ENCODE results near the gene PIGC.
A peak's percentile ranks its signal among the peaks of the same experiment; 100 is the strongest.
"Not testable (repeated sequence)": the region's sequence is repeated elsewhere in the genome, so short reads cannot be mapped to it uniquely, and the experiment has no call there.

PIGC gene

GRCh38 chr1:172465617-172466016, 21.7 kb upstream of the PIGC start:
- FAIRE-seq = no peak

GRCh38 chr1:172460887-172461315, 17.0 kb upstream of the PIGC start:
- FAIRE-seq = no peak

- FAIRE-seq = peak; percentile 69
Observed at GRCh38 chr1:172460177-172460576, 16.3 kb upstream of the PIGC start.

GRCh38 chr1:172457479-172458130, 13.7 kb upstream of the PIGC start:
- FAIRE-seq = no peak

GRCh38 chr1:172456344-172456769, 12.5 kb upstream of the PIGC start:
- no peak for FAIRE-seq

GRCh38 chr1:172455451-172455850, 11.6 kb upstream of the PIGC start:
- FAIRE-seq = no peak

- FAIRE-seq = no peak
Observed at GRCh38 chr1:172453607-172454006, 9.7 kb upstream of the PIGC start.

- FAIRE-seq = no peak
Observed at GRCh38 chr1:172453153-172453545, 9.3 kb upstream of the PIGC start.

- no peak for FAIRE-seq
Observed at GRCh38 chr1:172452536-172453152, 8.8 kb upstream of the PIGC start.

- peak; percentile 83 for FAIRE-seq
Observed at GRCh38 chr1:172451002-172451443, 7.2 kb upstream of the PIGC start.

GRCh38 chr1:172450524-172450885, 6.6 kb upstream of the PIGC start:
- FAIRE-seq = no peak

GRCh38 chr1:172449585-172450523, 6.0 kb upstream of the PIGC start:
- FAIRE-seq = no peak

GRCh38 chr1:172448995-172449584, 5.2 kb upstream of the PIGC start:
- no peak for FAIRE-seq

- FAIRE-seq = no peak
Observed at GRCh38 chr1:172447641-172448040, 3.8 kb upstream of the PIGC start.

GRCh38 chr1:172446547-172446946, 2.7 kb upstream of the PIGC start:
- FAIRE-seq = no peak

- FAIRE-seq = peak; percentile 61
Observed at GRCh38 chr1:172442843-172443565, 865 bp downstream of the PIGC start.

GRCh38 chr1:172442404-172442803, 1.5 kb downstream of the PIGC start:
- no peak for FAIRE-seq

- not testable (repeated sequence) for FAIRE-seq
Observed at GRCh38 chr1:172437183-172437582, 6.7 kb downstream of the PIGC start.

GRCh38 chr1:172431721-172432192, 12.1 kb downstream of the PIGC start:
- FAIRE-seq = no peak

GRCh38 chr1:172431204-172431603, 12.7 kb downstream of the PIGC start:
- no peak for FAIRE-seq

- no peak for FAIRE-seq
Observed at GRCh38 chr1:172430128-172430454, 13.8 kb downstream of the PIGC start.

GRCh38 chr1:172429331-172430127, 14.3 kb downstream of the PIGC start:
- no peak for FAIRE-seq

Data from islet of Langerhans (tissue), 1 donor.